Naive thymus-derived CD8-positive, alpha-beta T cell (primary cell): ENCODE measurements around the gene APBA1. TPM values are rescaled to one million over a fixed set of nuclear protein-coding genes. Genes with fewer than 3 reads are reported as not detected.
"Not testable (repeated sequence)": the region's sequence is repeated elsewhere in the genome, so short reads cannot be mapped to it uniquely, and the experiment has no call there.

Experiments
- ATAC-seq, 2 donors: fragments of 150-1000 bp; cut with Tn5 transposase in 1 of 2; sonication (Bioruptor Pico), chemical (Tn5 transposase) in 1 of 2; 1 replicate in 1 of 2; 2 replicates in 1 of 2; pipeline ENCODE4 v1.10.0; 2021; ENCODE audit warnings: mild to moderate bottlenecking in 2 of 2, moderate library complexity in 2 of 2
- POLR2A ChIA-PET: fragments of 350-600 bp; sonication (Branson Sonifier 250); formaldehyde crosslinking; loops from one replicate; lab custom pipeline; 2021; ENCODE audit warnings: antibody characterized with exemption; lab: Charles Lee
- DNase-seq, 10 donors: peaks; one replicate each; pipeline versions ENCODE4 v3.0.0 to v3.0.0-alpha.2; 2020 to 2022
- H3K27ac Mint-ChIP-seq, 10 donors: one replicate each; pipeline ENCODE4 v1.8.0; 2020 to 2022; ENCODE audit warnings: mild to moderate bottlenecking in 10 of 10, mixed read lengths in 10 of 10, moderate library complexity in 4 of 10, inconsistent platforms in 1 of 10
- H3K27me3 Mint-ChIP-seq, 5 donors: one replicate each; pipeline ENCODE4 v1.8.0; 2021 to 2022; ENCODE audit warnings: mixed read lengths in 5 of 5
- H3K36me3 Mint-ChIP-seq, 3 donors: one replicate each; pipeline ENCODE4 v1.8.0; 2020 to 2022; ENCODE audit warnings: mixed read lengths in 3 of 3, mild to moderate bottlenecking in 2 of 3, inconsistent platforms in 1 of 3
- H3K4me1 Mint-ChIP-seq, 4 donors: one replicate each; pipeline ENCODE4 v1.8.0; 2021 to 2022; ENCODE audit warnings: mixed read lengths in 4 of 4
- H3K4me3 Mint-ChIP-seq, 10 donors: one replicate each; pipeline ENCODE4 v1.8.0; 2020 to 2022; ENCODE audit warnings: mild to moderate bottlenecking in 10 of 10, mixed read lengths in 10 of 10, moderate library complexity in 6 of 10, inconsistent platforms in 1 of 10
- H3K9me3 Mint-ChIP-seq, 9 donors: one replicate each; pipeline ENCODE4 v1.8.0; 2020 to 2022; ENCODE audit warnings: mixed read lengths in 9 of 9, mild to moderate bottlenecking in 3 of 9, inconsistent platforms in 1 of 9, moderate library complexity in 1 of 9
- polyA plus RNA-seq, 3 donors: library from polyadenylated mRNA; unstranded; fragments of 300-500 nt; fragmentation: Illumina TruSeq; gene quantifications; one replicate each; pipeline ENCODE4 v1.2.3, GENCODE V29; 2021
- total RNA-seq, 8 experiments: library from RNA in 2 of 8; stranded (reverse) in 2 of 8; gene quantifications; one replicate each; pipeline ENCODE4 v1.2.3 and lab custom pipeline; 2021 to 2026

Gene APBA1
- total and polyA plus RNA-seq, 5 experiments from 2014 or later: 0.03 to 1.2 (median 0.49) TPM; not detected in 2

GRCh38 chr9:69411931-69412740 lies 260.0 kb downstream of the APBA1 start:
- H3K4me3 Mint-ChIP-seq: no peak overlapping the region
- ATAC-seq (no peak), DNase-seq (no peak)
- H3K9me3 Mint-ChIP-seq: no peaks in the 10 kb centered on the region
- H3K27me3 Mint-ChIP-seq: peaks cover 2 to 42% (median 8%) of the 10 kb centered on the region in 5 donors
- H3K36me3 Mint-ChIP-seq: no peaks in the 10 kb centered on the region
- H3K27ac Mint-ChIP-seq: no peak overlapping the region
- POLR2A ChIA-PET: no interaction called here
- H3K4me1 Mint-ChIP-seq: no peaks in the 10 kb centered on the region

- DNase-seq (no peak), ATAC-seq (no peak)
- H3K4me1 Mint-ChIP-seq: no peaks in the 10 kb centered on the region
- no peaks in the 10 kb centered on the region for H3K36me3 Mint-ChIP-seq
- no peak overlapping the region for H3K27ac Mint-ChIP-seq
- H3K9me3 Mint-ChIP-seq: no peaks in the 10 kb centered on the region
- H3K4me3 Mint-ChIP-seq: no peak overlapping the region
- POLR2A ChIA-PET: no interaction called here
- H3K27me3 Mint-ChIP-seq: peaks cover 2 to 42% (median 8%) of the 10 kb centered on the region in 5 donors
Measured at GRCh38 chr9:69411246-69411645, 260.9 kb downstream of the APBA1 start.

GRCh38 chr9:69409936-69410335 lies 262.2 kb downstream of the APBA1 start:
- H3K4me1 Mint-ChIP-seq, POLR2A ChIA-PET, ATAC-seq, DNase-seq, H3K36me3 Mint-ChIP-seq, H3K4me3 Mint-ChIP-seq, H3K27ac Mint-ChIP-seq, H3K9me3 Mint-ChIP-seq: not testable (repeated sequence)
- H3K27me3 Mint-ChIP-seq: peaks cover 2 to 42% (median 8%) of the 10 kb centered on the region in 5 donors

- no peaks in the 10 kb centered on the region for H3K4me1 Mint-ChIP-seq
- H3K27me3 Mint-ChIP-seq: peaks cover 4 to 27% (median 14%) of the 10 kb centered on the region in 5 donors
- POLR2A ChIA-PET: no interaction called here
- no peak overlapping the region for H3K27ac Mint-ChIP-seq
- ATAC-seq (no peak), DNase-seq (no peak)
- H3K36me3 Mint-ChIP-seq: no peaks in the 10 kb centered on the region
- no peak overlapping the region for H3K4me3 Mint-ChIP-seq
- peaks cover 0 to 4% (median 0%) of the 10 kb centered on the region in 9 donors for H3K9me3 Mint-ChIP-seq
Measured at GRCh38 chr9:69400470-69400869, 271.7 kb downstream of the APBA1 start.

GRCh38 chr9:69397384-69398214 lies 274.6 kb downstream of the APBA1 start:
- no peak overlapping the region for H3K27ac Mint-ChIP-seq
- no peak for ATAC-seq
- DNase-seq: no peak
- H3K27me3 Mint-ChIP-seq: peaks cover 0 to 24% (median 15%) of the 10 kb centered on the region in 5 donors
- no peaks in the 10 kb centered on the region for H3K4me1 Mint-ChIP-seq
- no peak overlapping the region for H3K4me3 Mint-ChIP-seq
- H3K36me3 Mint-ChIP-seq: no peaks in the 10 kb centered on the region
- POLR2A ChIA-PET: no interaction called here
- peaks cover 0 to 4% (median 0%) of the 10 kb centered on the region in 9 donors for H3K9me3 Mint-ChIP-seq

- ATAC-seq: no peak
- Mint-ChIP-seq H3K9me3 (peaks cover 0 to 3% (median 0%) of the 10 kb centered on the region in 9 donors), H3K4me1 (no peaks in the 10 kb centered on the region), H3K4me3 (no peak overlapping the region), H3K27ac (no peak overlapping the region), H3K36me3 (no peaks in the 10 kb centered on the region), H3K27me3 (peaks cover 0 to 28% (median 19%) of the 10 kb centered on the region in 5 donors)
- no peak for DNase-seq
- POLR2A ChIA-PET: no interaction called here
Measured at GRCh38 chr9:69396759-69397158, 275.4 kb downstream of the APBA1 start.

GRCh38 chr9:69395718-69396117 lies 276.5 kb downstream of the APBA1 start:
- Mint-ChIP-seq H3K27me3 (peaks cover 3 to 27% (median 17%) of the 10 kb centered on the region in 5 donors), H3K9me3 (no peaks in the 10 kb centered on the region), H3K4me3 (no peak overlapping the region), H3K36me3 (peaks cover 0 to 2% (median 0%) of the 10 kb centered on the region in 3 donors), H3K4me1 (no peaks in the 10 kb centered on the region), H3K27ac (no peak overlapping the region)
- DNase-seq: no peak
- no peak for ATAC-seq
- POLR2A ChIA-PET: no interaction called here

- H3K4me1 Mint-ChIP-seq: no peaks in the 10 kb centered on the region
- DNase-seq (no peak), ATAC-seq (no peak)
- H3K36me3 Mint-ChIP-seq: peaks cover 0 to 2% (median 0%) of the 10 kb centered on the region in 3 donors
- no peak overlapping the region for H3K4me3 Mint-ChIP-seq
- H3K9me3 Mint-ChIP-seq: no peaks in the 10 kb centered on the region
- H3K27me3 Mint-ChIP-seq: peaks cover 5 to 37% (median 17%) of the 10 kb centered on the region in 5 donors
- POLR2A ChIA-PET: no interaction called here
- no peak overlapping the region for H3K27ac Mint-ChIP-seq
Measured at GRCh38 chr9:69393425-69393824, 278.7 kb downstream of the APBA1 start.

GRCh38 chr9:69392826-69393225 lies 279.3 kb downstream of the APBA1 start:
- no peak overlapping the region for H3K27ac Mint-ChIP-seq
- H3K9me3 Mint-ChIP-seq: no peaks in the 10 kb centered on the region
- H3K27me3 Mint-ChIP-seq: peaks cover 5 to 43% (median 17%) of the 10 kb centered on the region in 5 donors
- no peak overlapping the region for H3K4me3 Mint-ChIP-seq
- H3K36me3 Mint-ChIP-seq: peaks cover 0 to 2% (median 0%) of the 10 kb centered on the region in 3 donors
- DNase-seq (no peak), ATAC-seq (no peak)
- H3K4me1 Mint-ChIP-seq: no peaks in the 10 kb centered on the region
- POLR2A ChIA-PET: no interaction called here

- H3K27ac Mint-ChIP-seq: no peak overlapping the region
- H3K36me3 Mint-ChIP-seq: peaks cover 0 to 2% (median 0%) of the 10 kb centered on the region in 3 donors
- H3K27me3 Mint-ChIP-seq: peaks cover 7 to 51% (median 22%) of the 10 kb centered on the region in 5 donors
- no peak overlapping the region for H3K4me3 Mint-ChIP-seq
- H3K4me1 Mint-ChIP-seq: no peaks in the 10 kb centered on the region
- no peak for ATAC-seq
- no peak for DNase-seq
- no peaks in the 10 kb centered on the region for H3K9me3 Mint-ChIP-seq
- POLR2A ChIA-PET: no interaction called here
Measured at GRCh38 chr9:69391946-69392345, 280.2 kb downstream of the APBA1 start.

GRCh38 chr9:69391487-69391886 lies 280.7 kb downstream of the APBA1 start:
- Mint-ChIP-seq H3K27me3 (peaks cover 7 to 55% (median 20%) of the 10 kb centered on the region in 5 donors), H3K9me3 (no peaks in the 10 kb centered on the region), H3K36me3 (peaks cover 0 to 2% (median 0%) of the 10 kb centered on the region in 3 donors), H3K27ac (no peak overlapping the region), H3K4me1 (no peaks in the 10 kb centered on the region), H3K4me3 (no peak overlapping the region)
- DNase-seq (no peak), ATAC-seq (no peak)
- POLR2A ChIA-PET: no interaction called here

- H3K4me3 Mint-ChIP-seq: no peak overlapping the region
- ATAC-seq: no peak
- H3K4me1 Mint-ChIP-seq: no peaks in the 10 kb centered on the region
- H3K27me3 Mint-ChIP-seq: peaks cover 7 to 63% (median 16%) of the 10 kb centered on the region in 5 donors
- H3K27ac Mint-ChIP-seq: no peak overlapping the region
- peaks cover 0 to 2% (median 0%) of the 10 kb centered on the region in 3 donors for H3K36me3 Mint-ChIP-seq
- no peaks in the 10 kb centered on the region for H3K9me3 Mint-ChIP-seq
- POLR2A ChIA-PET: no interaction called here
- DNase-seq: no peak
Measured at GRCh38 chr9:69389437-69389995, 282.7 kb downstream of the APBA1 start.

- peaks cover 0 to 2% (median 0%) of the 10 kb centered on the region in 3 donors for H3K36me3 Mint-ChIP-seq
- peaks cover 7 to 62% (median 12%) of the 10 kb centered on the region in 5 donors for H3K27me3 Mint-ChIP-seq
- POLR2A ChIA-PET: no interaction called here
- ATAC-seq (no peak), DNase-seq (no peak)
- H3K9me3 Mint-ChIP-seq: no peaks in the 10 kb centered on the region
- no peak overlapping the region for H3K4me3 Mint-ChIP-seq
- no peaks in the 10 kb centered on the region for H3K4me1 Mint-ChIP-seq
- no peak overlapping the region for H3K27ac Mint-ChIP-seq
Measured at GRCh38 chr9:69388596-69388995, 283.6 kb downstream of the APBA1 start.
